DLD1 (cell line): Measurements from ENCODE around the gene CLCN3.
"Not testable (repeated sequence)": the region's sequence is repeated elsewhere in the genome, so short reads cannot be mapped to it uniquely, and the experiment has no call there.

ENCODE experiments used
- in situ Hi-C: cut with HindIII; loops from 2 replicates; pipeline ENCODE4 v1.10.0; 2017; ENCODE audit warnings: low sequenced_read_pairs

CLCN3 gene

GRCh38 chr4:169652535-169652934, 32.2 kb downstream of the CLCN3 start:
- in situ Hi-C loops: no loop called here

DNA sequence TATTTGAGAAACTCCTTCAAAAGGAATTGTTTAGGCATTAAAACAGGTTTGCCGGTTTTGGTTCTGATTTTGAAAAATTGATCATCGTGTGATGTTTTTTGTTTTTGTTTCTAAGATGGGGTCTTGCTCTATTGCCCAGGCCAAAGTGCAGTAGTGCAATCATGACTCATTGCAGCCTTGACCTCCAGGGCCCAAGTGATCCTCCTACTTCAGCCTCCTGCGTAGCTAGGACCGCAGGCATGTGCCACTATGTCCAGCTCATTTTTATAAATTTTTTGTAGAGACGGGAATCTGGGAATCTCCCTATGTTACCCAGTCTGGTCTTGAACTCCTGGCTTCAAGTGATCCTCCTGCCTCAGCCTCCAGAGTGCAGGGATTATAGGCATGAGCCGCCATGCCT, 35.0 kb downstream of the CLCN3 start:
- in situ Hi-C loops: no loop called here

GRCh38 chr4:169657470-169658107, 37.2 kb downstream of the CLCN3 start:
- in situ Hi-C loops: no loop called here

GRCh38 chr4:169658196-169658595, 37.8 kb downstream of the CLCN3 start:
- in situ Hi-C loops: no loop called here

GRCh38 chr4:169658975-169659715, 38.8 kb downstream of the CLCN3 start:
- in situ Hi-C loops: no loop called here

DNA sequence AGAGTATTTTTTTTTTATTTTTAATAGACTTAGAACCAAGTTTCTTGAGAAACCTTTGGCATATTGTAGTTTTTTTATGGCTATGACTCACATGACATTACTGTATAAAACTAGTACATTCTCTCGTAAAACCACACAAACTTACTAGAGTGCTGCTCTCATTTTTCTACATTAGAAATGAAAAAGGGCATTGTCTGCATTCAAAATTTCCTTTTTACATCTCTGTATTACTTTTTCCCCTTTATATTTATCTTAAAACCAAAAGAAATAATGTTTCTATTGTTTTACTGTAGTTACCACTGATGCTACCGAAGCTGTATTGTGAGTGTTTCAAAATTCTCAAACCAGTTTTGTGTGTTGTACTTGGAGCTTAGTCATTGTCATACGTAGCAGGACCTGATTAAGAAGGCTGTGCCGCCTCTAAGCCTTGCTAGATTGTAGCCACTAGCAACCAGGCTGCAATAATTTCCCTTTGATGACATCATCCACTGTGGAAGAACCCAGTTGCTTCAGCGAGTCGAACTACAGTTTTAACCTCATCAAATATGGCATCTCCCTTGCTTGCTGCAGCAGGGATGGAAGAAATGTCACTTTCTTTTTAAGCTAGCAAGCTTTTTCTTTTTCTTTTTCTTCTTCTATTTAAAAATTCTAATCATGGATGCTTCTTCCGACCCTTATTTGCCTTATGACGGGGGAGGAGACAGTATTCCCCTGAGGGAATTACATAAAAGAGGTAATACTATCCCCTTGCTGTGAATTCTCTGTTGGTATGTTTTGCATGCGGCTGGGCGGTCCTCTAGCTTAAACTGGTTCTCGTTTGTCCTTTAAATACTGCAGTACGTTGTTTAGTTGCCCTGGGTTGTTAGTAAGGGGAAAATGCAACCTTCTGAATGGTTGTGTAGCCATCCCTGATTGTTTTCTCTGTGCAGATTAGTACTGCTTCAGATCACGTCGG, 39.6 kb downstream of the CLCN3 start:
- in situ Hi-C loops: no loop called here

- in situ Hi-C loops: no loop called here
Observed at GRCh38 chr4:169660929-169661328, 40.6 kb downstream of the CLCN3 start.

GRCh38 chr4:169661761-169662160, 41.4 kb downstream of the CLCN3 start:
- in situ Hi-C loops: no loop called here

DNA sequence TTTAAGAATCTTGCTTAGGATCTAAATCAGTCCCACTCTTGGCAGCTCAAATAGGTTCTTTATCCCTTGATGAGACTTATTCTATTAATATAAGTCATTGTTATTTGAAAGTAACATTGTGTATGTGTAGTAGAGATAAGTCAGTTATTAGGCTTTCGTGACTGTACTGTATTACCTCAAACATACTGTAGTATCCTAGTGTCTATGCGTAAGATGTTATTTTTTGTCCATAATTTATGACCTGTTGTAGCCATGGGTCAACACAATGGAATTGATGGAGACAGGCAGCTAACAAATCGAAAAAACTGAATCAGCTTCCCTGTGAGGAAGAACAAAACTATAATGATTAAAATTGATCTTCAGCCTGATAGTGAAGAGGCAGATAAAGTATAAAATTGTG, 41.8 kb downstream of the CLCN3 start:
- in situ Hi-C loops: no loop called here

DNA sequence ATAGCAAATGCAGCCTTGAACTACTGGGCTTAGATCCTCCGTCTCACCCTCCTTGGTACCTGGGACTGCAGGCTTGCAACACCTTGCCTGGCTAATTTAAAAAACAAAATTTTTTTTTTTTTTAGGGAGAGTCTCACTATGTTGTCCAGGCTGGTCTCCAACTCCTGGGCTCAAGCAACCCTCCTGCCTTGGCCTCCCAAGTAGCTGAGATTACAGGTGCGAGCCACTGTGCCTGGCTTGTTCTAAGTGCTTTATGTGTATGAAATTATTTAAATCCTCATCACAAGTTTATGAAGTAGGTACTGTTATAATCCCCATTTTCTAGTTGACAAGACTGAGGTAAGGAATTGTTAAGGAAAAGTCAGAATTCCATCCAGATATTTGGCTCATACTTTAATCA, 43.0 kb downstream of the CLCN3 start:
- in situ Hi-C loops: no loop called here

GRCh38 chr4:169663831-169664230, 43.5 kb downstream of the CLCN3 start:
- in situ Hi-C loops: no loop called here

DNA sequence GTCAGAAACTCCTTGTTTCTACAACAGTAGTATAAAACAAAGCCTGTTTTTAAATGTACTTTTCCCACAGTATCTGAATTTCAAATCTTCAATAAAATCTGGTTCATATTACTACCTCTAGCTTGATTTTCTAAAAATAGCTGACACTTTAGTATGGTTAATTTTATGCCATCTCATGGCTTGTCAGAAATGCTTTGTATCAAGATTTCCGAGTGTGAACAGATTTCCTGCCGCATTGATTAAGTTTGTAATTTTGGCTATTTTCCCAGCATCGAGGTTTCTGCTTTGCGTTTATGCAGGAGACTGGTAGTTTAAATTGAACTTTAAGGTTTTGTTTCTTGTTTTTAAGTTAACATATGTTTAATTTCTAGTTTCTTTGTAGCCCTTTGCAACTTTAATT, 44.2 kb downstream of the CLCN3 start:
- in situ Hi-C loops: no loop called here

- in situ Hi-C loops: no loop called here
Observed at GRCh38 chr4:169665046-169665737, 44.8 kb downstream of the CLCN3 start.

GRCh38 chr4:169668069-169668721, 47.8 kb downstream of the CLCN3 start:
- in situ Hi-C loops: no loop called here

DNA sequence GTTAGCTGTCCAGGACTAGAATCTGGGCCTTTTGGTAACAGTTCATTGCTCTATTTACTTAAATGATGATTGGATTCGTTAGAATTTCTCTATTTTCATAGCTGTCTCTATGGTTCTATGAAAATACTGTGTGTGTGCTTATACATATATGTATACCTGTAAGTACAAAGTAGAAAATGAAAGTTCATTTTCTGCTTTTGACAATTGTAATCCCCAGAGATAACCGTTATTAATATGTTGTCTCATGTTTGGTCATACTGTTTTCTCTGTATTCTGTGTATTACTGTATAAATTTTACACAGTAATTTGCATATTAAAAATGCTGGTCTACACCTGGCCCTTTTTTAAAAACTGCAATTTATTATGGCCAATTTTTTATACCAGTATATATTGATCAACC, 55.4 kb downstream of the CLCN3 start:
- in situ Hi-C loops: no loop called here

DNA sequence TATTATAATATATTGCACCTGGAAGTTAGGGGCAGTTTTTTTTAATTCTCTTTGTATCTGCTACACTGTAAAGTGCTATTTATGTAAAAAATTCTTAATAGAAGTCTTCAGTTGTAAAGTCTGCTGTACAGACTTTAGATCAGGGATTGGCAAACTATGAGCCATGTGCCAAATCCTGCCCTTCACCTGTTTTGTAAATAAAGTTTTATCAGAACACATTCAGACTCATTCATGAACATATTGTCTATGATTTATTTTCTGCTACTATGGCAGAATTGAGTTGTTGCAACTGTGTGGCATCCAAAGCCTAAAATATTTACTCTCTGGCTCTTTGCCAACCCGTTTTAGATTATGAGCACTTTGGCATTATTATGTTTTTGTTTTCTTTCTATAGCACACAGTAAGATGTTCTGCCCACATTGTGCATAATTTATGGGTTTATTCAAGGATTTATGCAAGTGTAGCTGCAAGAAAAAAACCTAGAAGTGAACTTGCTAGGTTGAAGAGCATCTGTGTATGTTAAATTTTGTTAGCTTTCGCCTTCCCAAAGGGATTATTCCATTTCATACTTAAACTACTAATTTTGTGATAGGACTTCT, 56.9 kb downstream of the CLCN3 start:
- in situ Hi-C loops: no loop called here

DNA sequence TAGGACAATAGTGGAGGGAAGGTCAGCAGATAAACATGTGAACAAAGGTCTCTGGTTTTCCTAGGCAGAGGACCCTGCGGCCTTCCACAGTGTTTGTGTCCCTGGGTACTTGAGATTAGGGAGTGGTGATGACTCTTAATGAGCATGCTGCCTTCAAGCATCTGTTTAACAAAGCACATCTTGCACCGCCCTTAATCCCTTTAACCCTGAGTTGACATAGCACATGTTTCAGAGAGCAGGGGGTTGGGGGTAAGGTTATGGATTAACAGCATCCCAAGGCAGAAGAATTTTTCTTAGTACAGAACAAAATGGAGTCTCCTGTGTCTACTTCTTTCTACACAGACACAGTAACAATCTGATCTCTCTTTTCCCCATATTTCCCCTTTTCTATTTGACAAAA, 58.1 kb downstream of the CLCN3 start:
- in situ Hi-C loops: not testable (repeated sequence)

- in situ Hi-C loops: not testable (repeated sequence)
Observed at GRCh38 chr4:169678951-169679591, 58.7 kb downstream of the CLCN3 start.

DNA sequence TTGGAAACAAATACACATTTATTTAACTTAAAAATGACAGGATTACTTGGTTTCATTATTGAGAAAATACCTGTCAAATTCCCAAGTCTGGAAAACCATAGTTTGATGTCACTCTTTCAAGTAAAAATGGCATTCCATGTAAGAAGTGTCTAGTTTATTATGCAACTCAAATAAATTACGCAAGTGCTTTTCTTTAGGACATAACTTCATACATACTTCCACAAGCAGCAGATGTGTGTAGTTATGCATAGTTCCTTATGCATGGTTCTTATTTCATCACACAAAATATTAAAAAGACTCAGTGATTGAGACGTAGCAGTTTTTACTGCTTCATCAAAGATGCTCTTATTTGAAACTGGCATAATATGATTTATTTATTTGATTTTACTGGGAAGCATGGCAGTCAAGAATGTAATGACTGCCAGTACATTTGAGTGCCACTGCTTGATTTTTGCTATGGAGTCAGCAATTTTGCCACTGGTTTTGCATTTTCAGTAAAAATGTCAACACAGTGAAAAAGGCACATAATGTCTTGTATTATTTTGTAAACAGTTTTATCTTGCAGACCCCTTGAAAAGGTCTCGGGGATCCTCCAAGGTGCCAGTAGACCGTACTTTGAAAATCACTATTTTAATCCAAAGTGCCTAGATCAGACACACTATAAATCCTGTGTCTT, 62.1 kb downstream of the CLCN3 start:
- in situ Hi-C loops: no loop called here
